Stimulated activated CD4-positive, alpha-beta T cell treated with anti-CD3 and anti-CD28 coated beads, Interleukin-4, amount 100 ng/mL, for 48 hours (primary cell): ENCODE results near the gene SMCO4.
"Not testable (repeated sequence)": the region's sequence is repeated elsewhere in the genome, so short reads cannot be mapped to it uniquely, and the experiment has no call there.

Source experiments
- DNase-seq, 2 donors: peaks; one replicate each; pipeline ENCODE4 v3.0.0-alpha.2; 2020; ENCODE audit warnings: low read depth in 2 of 2

Gene SMCO4

GRCh38 chr11:93477684-93478234 is 65.4 kb downstream of the SMCO4 start:
- no peak for DNase-seq

- DNase-seq, result no peak
Observed at GRCh38 chr11:93476796-93477195, 66.4 kb downstream of the SMCO4 start.

- DNase-seq, result no peak
Observed at GRCh38 chr11:93474123-93474522, 69.1 kb downstream of the SMCO4 start.

- no peak for DNase-seq
Observed at GRCh38 chr11:93468290-93468689, 74.9 kb downstream of the SMCO4 start.

- no peak for DNase-seq
Observed at GRCh38 chr11:93467054-93467453, 76.1 kb downstream of the SMCO4 start.

GRCh38 chr11:93464927-93465540 is 78.2 kb downstream of the SMCO4 start:
- no peak for DNase-seq

- not testable (repeated sequence) for DNase-seq
Observed at GRCh38 chr11:93463666-93464065, 79.5 kb downstream of the SMCO4 start.

GRCh38 chr11:93458286-93458685 is 84.9 kb downstream of the SMCO4 start:
- DNase-seq, result no peak

GRCh38 chr11:93444617-93445073 is 98.5 kb downstream of the SMCO4 start:
- DNase-seq, result peak in 1 of 2 donors; percentile 1

GRCh38 chr11:93443232-93443631 is 100.0 kb downstream of the SMCO4 start:
- not testable (repeated sequence) for DNase-seq

GRCh38 chr11:93432247-93432646 is 110.9 kb downstream of the SMCO4 start:
- no peak for DNase-seq
